Measurements from ENCODE around the gene ING1.
A peak's percentile ranks its signal among the peaks of the same experiment; 100 is the strongest.

Gene ING1

DNA sequence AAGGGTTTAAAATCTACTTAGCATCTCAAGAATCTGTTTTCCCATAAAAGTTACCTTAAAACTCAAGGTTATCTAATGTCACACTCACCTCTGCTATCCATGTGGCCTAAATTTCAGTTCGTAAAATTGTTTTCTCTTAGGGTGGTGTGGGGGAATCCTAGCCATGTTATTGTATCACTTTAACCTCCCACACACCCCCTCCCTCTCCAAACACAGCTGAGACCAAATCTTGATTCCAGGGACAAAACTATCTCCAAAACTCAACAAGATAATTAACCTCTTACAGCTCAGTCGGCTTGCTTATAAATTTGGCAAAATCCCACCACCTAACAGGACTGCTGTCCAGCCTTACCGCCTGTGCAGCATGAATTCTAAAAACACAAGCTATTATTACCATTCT, 11.4 kb upstream of the ING1 start:
- no peak overlapping the region for H3K27ac ChIP-seq (ENCODE audit: low read depth, low read length)
- peaks cover 0 to 23% (median 21%) of the 10 kb centered on the region in 5 donors for H3K4me1 ChIP-seq (ENCODE audit: control insufficient read depth in 5 of 5, insufficient read depth in 5 of 5, low read length in 5 of 5)
- no peaks in the 10 kb centered on the region for H3K27me3 ChIP-seq (ENCODE audit: control insufficient read depth in 5 of 5, insufficient read depth in 4 of 5, low read length in 5 of 5)
- no peak overlapping the region for H3K4me3 ChIP-seq (ENCODE audit: low read depth in 1 of 5, low read length in 5 of 5)
- H3K9me3 ChIP-seq (ENCODE audit: control insufficient read depth in 5 of 5, low read length in 5 of 5) = no peaks in the 10 kb centered on the region
- peaks cover 3 to 57% (median 38%) of the 10 kb centered on the region in 5 donors for H3K36me3 ChIP-seq (ENCODE audit: control insufficient read depth in 5 of 5, insufficient read depth in 5 of 5, low read length in 5 of 5)
- no peak overlapping the region for H3K9ac ChIP-seq (ENCODE audit: low read length in 5 of 5)

GRCh38 chr13:110702591-110703526, 10.6 kb upstream of the ING1 start:
- H3K9me3 ChIP-seq (ENCODE audit: control insufficient read depth in 5 of 5, low read length in 5 of 5) = no peaks in the 10 kb centered on the region
- no peak overlapping the region for H3K9ac ChIP-seq (ENCODE audit: low read length in 5 of 5)
- no peaks in the 10 kb centered on the region for H3K27me3 ChIP-seq (ENCODE audit: control insufficient read depth in 5 of 5, insufficient read depth in 4 of 5, low read length in 5 of 5)
- H3K36me3 ChIP-seq (ENCODE audit: control insufficient read depth in 5 of 5, insufficient read depth in 5 of 5, low read length in 5 of 5) = peaks cover 0 to 50% (median 34%) of the 10 kb centered on the region in 5 donors
- H3K27ac ChIP-seq (ENCODE audit: low read depth, low read length) = no peak overlapping the region
- peaks cover 0 to 24% (median 22%) of the 10 kb centered on the region in 5 donors for H3K4me1 ChIP-seq (ENCODE audit: control insufficient read depth in 5 of 5, insufficient read depth in 5 of 5, low read length in 5 of 5)
- H3K4me3 ChIP-seq (ENCODE audit: low read depth in 1 of 5, low read length in 5 of 5) = no peak overlapping the region

GRCh38 chr13:110705356-110705825, 8.1 kb upstream of the ING1 start:
- Histone ChIP-seq H3K4me1 (ENCODE audit: control insufficient read depth in 5 of 5, insufficient read depth in 5 of 5, low read length in 5 of 5) (peaks cover 0 to 24% (median 22%) of the 10 kb centered on the region in 5 donors), H3K9me3 (ENCODE audit: control insufficient read depth in 5 of 5, low read length in 5 of 5) (no peaks in the 10 kb centered on the region), H3K27ac (ENCODE audit: low read depth, low read length) (peak overlapping the region; percentile 58), H3K36me3 (ENCODE audit: control insufficient read depth in 5 of 5, insufficient read depth in 5 of 5, low read length in 5 of 5) (peaks cover 0 to 26% (median 17%) of the 10 kb centered on the region in 5 donors), H3K27me3 (ENCODE audit: control insufficient read depth in 5 of 5, insufficient read depth in 4 of 5, low read length in 5 of 5) (no peaks in the 10 kb centered on the region), H3K4me3 (ENCODE audit: low read depth in 1 of 5, low read length in 5 of 5) (peak overlapping the region; percentile 70 to 80 (median 76)), H3K9ac (ENCODE audit: low read length in 5 of 5) (peak overlapping the region; percentile 50 to 87 (median 83))

DNA sequence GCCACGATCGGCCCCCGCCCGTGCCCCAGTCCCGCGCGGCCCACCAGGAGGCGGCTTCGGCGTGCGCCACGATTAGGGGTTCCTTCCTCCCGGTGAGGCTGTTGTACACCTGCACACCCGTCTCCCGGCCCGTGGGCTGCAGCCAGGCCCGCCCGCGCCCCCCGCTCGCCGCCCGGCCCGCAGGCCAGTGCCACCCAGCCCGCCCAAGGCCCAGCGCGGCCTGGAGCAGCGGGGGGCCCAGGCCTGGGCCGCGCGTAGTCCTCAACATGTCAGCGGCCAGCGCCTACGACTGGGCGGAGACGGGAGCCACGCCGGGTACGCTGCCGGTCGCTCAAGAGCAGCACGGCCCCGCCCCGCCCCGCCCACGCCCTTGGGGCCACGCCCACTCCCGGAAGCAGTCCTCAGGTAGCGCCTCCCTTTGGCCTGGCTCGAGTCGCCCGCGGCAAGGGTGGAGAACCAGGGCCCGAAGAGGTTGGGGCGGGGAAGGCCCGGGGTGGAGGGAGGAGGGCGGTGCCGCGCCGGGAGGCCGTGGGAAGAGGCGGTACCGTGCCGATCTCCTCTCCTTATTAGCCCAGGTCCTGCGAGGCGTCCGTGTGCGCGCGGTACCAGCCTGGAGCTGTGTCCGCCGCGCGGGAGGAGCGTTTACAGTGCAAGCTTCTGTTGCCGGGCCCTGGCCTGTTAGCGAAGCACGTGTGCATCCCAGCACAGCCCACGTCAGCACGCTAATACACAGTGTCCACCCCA, 7.5 kb upstream of the ING1 start, which contains the start of gene CARS2:
CARS2 (minus strand) TSS at position 291 of the 744 bp plus-strand sequence; CDS start at position 268, 23 bp downstream.
- Histone ChIP-seq H3K4me1 (ENCODE audit: control insufficient read depth in 5 of 5, insufficient read depth in 5 of 5, low read length in 5 of 5) (peaks cover 0 to 25% (median 22%) of the 10 kb centered on the region in 5 donors), H3K27me3 (ENCODE audit: control insufficient read depth in 5 of 5, insufficient read depth in 4 of 5, low read length in 5 of 5) (no peaks in the 10 kb centered on the region), H3K9me3 (ENCODE audit: control insufficient read depth in 5 of 5, low read length in 5 of 5) (no peaks in the 10 kb centered on the region), H3K4me3 (ENCODE audit: low read depth in 1 of 5, low read length in 5 of 5) (peak within 1 kb of the TSS; percentile 73 to 91 (median 78)), H3K9ac (ENCODE audit: low read length in 5 of 5) (peak within 1 kb of the TSS; percentile 50 to 87 (median 83)), H3K36me3 (ENCODE audit: control insufficient read depth in 5 of 5, insufficient read depth in 5 of 5, low read length in 5 of 5) (peaks cover 0 to 20% (median 12%) of the 10 kb centered on the region in 5 donors), H3K27ac (ENCODE audit: low read depth, low read length) (peak within 1 kb of the TSS; percentile 58)

DNA sequence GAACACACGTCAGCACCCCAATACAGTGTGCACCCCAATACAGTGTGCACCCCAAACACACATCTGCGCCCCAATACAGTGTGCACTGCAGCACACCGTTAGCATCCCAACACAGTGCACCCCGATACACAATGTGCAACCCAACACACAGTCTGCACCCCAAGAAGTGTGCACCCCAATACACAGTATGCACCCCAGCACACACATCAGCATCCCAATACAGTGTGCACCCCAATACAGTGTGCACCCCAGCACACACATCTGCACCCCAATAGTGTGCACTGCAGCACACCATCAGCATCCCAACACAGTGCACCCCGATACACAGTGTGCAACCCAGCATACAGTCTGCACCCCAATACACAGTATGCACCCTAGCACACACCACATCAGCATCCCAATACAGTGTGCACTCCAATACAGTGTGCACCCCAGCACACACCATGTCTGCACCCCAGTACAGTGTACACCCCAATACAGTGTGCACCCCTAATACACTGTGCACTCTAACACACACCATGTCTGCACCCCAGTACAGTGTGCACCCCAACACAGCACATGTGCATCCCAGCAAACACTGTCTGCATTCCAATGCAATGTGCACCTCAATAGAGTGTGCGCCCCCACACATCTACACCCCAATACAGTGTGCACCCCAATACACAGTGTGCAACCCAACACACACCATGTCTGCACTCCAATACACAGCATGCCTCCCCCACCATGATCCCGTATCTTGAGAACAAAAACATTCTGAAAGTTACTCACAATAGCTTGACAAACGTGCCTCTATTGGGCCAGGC, 6.7 kb upstream of the ING1 start:
- Histone ChIP-seq H3K4me1 (ENCODE audit: control insufficient read depth in 5 of 5, insufficient read depth in 5 of 5, low read length in 5 of 5) (peaks cover 0 to 32% (median 27%) of the 10 kb centered on the region in 5 donors), H3K9ac (ENCODE audit: low read length in 5 of 5) (peak overlapping the region in 4 of 5 donors; percentile 35 to 63 (median 56)), H3K4me3 (ENCODE audit: low read depth in 1 of 5, low read length in 5 of 5) (peak overlapping the region; percentile 69 to 91 (median 76)), H3K9me3 (ENCODE audit: control insufficient read depth in 5 of 5, low read length in 5 of 5) (no peaks in the 10 kb centered on the region), H3K27ac (ENCODE audit: low read depth, low read length) (no peak overlapping the region), H3K27me3 (ENCODE audit: control insufficient read depth in 5 of 5, insufficient read depth in 4 of 5, low read length in 5 of 5) (no peaks in the 10 kb centered on the region), H3K36me3 (ENCODE audit: control insufficient read depth in 5 of 5, insufficient read depth in 5 of 5, low read length in 5 of 5) (peaks cover 0 to 14% (median 7%) of the 10 kb centered on the region in 5 donors)

DNA sequence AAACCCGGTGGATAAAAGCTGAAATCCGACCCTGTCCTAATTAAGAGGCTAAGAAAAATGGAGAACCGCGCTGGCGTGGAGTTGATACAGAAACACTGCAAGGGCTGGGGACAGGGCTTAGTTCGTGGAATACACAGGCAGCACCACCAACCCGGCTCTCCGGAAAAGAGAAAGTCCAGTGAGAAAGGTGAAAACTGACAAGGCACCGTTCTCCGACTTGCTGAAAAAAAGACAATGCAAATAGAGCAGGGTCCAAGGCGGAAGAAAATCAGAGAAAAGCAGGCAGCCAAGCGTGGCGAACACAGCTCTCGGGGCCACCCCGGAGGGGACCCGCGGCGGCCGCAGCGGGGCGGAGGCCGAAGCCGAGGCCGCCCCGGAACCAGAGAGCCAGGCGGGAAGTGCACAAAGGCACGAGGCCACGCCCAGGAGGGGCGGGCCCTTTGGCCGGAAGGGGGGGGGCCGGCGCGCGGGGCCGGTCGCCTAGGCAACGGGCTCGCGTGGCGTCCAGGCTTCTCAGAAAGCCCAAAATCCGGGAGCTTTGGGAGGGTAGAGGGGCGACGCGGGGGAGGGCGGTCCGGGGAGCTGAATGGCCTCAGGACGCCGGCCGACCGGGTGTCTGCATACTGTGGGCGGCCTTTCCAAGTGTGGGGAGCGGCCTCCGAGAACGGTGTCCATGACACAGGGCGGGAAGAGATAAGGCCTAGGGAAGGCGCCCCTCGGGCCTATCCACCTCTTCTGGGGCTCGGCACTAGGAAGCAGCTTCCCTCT, 1.2 kb upstream of the ING1 start:
- Histone ChIP-seq H3K27ac (ENCODE audit: low read depth, low read length) (peak overlapping the region; percentile 97), H3K4me3 (ENCODE audit: low read depth in 1 of 5, low read length in 5 of 5) (peak overlapping the region; percentile 90 to 98 (median 92)), H3K27me3 (ENCODE audit: control insufficient read depth in 5 of 5, insufficient read depth in 4 of 5, low read length in 5 of 5) (no peaks in the 10 kb centered on the region), H3K9me3 (ENCODE audit: control insufficient read depth in 5 of 5, low read length in 5 of 5) (no peaks in the 10 kb centered on the region), H3K9ac (ENCODE audit: low read length in 5 of 5) (peak overlapping the region; percentile 85 to 99 (median 87)), H3K36me3 (ENCODE audit: control insufficient read depth in 5 of 5, insufficient read depth in 5 of 5, low read length in 5 of 5) (no peaks in the 10 kb centered on the region), H3K4me1 (ENCODE audit: control insufficient read depth in 5 of 5, insufficient read depth in 5 of 5, low read length in 5 of 5) (peaks cover 2 to 29% (median 20%) of the 10 kb centered on the region in 5 donors)

- no peaks in the 10 kb centered on the region for H3K36me3 ChIP-seq (ENCODE audit: control insufficient read depth in 5 of 5, insufficient read depth in 5 of 5, low read length in 5 of 5)
- no peaks in the 10 kb centered on the region for H3K9me3 ChIP-seq (ENCODE audit: control insufficient read depth in 5 of 5, low read length in 5 of 5)
- no peaks in the 10 kb centered on the region for H3K27me3 ChIP-seq (ENCODE audit: control insufficient read depth in 5 of 5, insufficient read depth in 4 of 5, low read length in 5 of 5)
- H3K27ac ChIP-seq (ENCODE audit: low read depth, low read length) = peak overlapping the region; percentile 97
- H3K4me1 ChIP-seq (ENCODE audit: control insufficient read depth in 5 of 5, insufficient read depth in 5 of 5, low read length in 5 of 5) = peaks cover 2 to 37% (median 27%) of the 10 kb centered on the region in 5 donors
- H3K9ac ChIP-seq (ENCODE audit: low read length in 5 of 5) = peak overlapping the region in 4 of 5 donors; percentile 84 to 99 (median 88)
- peak overlapping the region; percentile 80 to 98 (median 92) for H3K4me3 ChIP-seq (ENCODE audit: low read depth in 1 of 5, low read length in 5 of 5)
Measured at GRCh38 chr13:110712849-110713641, 455 bp upstream of the ING1 start.

GRCh38 chr13:110713981-110714796, 689 bp downstream of the ING1 start:
- Histone ChIP-seq H3K4me1 (ENCODE audit: control insufficient read depth in 5 of 5, insufficient read depth in 5 of 5, low read length in 5 of 5) (peaks cover 2 to 45% (median 31%) of the 10 kb centered on the region in 5 donors), H3K27ac (ENCODE audit: low read depth, low read length) (peak overlapping the region; percentile 90), H3K9ac (ENCODE audit: low read length in 5 of 5) (peak overlapping the region in 4 of 5 donors; percentile 70 to 96 (median 78)), H3K4me3 (ENCODE audit: low read depth in 1 of 5, low read length in 5 of 5) (peak overlapping the region; percentile 74 to 94 (median 88)), H3K36me3 (ENCODE audit: control insufficient read depth in 5 of 5, insufficient read depth in 5 of 5, low read length in 5 of 5) (peaks cover 0 to 2% (median 1%) of the 10 kb centered on the region in 5 donors), H3K9me3 (ENCODE audit: control insufficient read depth in 5 of 5, low read length in 5 of 5) (no peaks in the 10 kb centered on the region), H3K27me3 (ENCODE audit: control insufficient read depth in 5 of 5, insufficient read depth in 4 of 5, low read length in 5 of 5) (no peaks in the 10 kb centered on the region)

Data from subcutaneous abdominal adipose tissue (tissue), 5 donors.